ENCODE results near the gene APEH.

DNA sequence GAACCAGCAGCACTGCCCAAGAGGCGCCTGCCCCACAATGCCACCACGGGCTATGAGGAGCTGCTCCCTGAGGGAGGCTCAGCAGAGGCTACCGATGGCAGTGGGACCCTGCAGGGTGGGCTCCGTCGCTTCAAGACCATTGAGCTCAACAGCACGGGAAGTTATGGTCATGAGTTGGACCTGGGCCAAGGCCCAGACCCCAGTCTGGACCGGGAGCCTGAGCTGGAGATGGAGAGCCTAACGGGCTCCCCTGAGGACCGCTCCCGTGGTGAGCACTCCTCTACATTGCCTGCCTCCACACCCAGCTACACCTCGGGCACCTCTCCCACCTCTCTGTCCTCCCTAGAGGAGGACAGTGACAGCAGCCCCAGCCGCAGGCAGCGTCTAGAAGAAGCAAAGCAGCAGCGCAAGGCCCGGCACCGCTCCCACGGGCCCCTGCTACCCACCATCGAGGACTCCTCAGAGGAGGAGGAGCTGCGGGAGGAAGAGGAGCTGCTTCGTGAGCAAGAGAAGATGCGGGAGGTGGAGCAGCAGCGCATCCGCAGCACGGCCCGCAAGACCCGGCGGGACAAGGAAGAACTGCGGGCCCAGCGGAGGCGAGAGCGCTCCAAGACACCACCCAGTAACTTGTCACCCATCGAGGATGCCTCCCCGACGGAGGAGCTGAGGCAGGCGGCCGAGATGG, 21.8 kb upstream of the APEH start:
- no peak for TF ChIP-seq POLR2A (IDR thresholded peaks at IDR 0.05; ENCODE audit: borderline replicate concordance, extremely low read depth, insufficient read depth, insufficient read length)
- no peak for TF ChIP-seq EZH2 (IDR thresholded peaks at IDR 0.05)
- TF ChIP-seq, protein P1, sequence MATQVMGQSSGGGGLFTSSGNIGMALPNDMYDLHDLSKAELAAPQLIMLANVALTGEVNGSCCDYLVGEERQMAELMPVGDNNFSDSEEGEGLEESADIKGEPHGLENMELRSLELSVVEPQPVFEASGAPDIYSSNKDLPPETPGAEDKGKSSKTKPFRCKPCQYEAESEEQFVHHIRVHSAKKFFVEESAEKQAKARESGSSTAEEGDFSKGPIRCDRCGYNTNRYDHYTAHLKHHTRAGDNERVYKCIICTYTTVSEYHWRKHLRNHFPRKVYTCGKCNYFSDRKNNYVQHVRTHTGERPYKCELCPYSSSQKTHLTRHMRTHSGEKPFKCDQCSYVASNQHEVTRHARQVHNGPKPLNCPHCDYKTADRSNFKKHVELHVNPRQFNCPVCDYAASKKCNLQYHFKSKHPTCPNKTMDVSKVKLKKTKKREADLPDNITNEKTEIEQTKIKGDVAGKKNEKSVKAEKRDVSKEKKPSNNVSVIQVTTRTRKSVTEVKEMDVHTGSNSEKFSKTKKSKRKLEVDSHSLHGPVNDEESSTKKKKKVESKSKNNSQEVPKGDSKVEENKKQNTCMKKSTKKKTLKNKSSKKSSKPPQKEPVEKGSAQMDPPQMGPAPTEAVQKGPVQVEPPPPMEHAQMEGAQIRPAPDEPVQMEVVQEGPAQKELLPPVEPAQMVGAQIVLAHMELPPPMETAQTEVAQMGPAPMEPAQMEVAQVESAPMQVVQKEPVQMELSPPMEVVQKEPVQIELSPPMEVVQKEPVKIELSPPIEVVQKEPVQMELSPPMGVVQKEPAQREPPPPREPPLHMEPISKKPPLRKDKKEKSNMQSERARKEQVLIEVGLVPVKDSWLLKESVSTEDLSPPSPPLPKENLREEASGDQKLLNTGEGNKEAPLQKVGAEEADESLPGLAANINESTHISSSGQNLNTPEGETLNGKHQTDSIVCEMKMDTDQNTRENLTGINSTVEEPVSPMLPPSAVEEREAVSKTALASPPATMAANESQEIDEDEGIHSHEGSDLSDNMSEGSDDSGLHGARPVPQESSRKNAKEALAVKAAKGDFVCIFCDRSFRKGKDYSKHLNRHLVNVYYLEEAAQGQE (IDR thresholded peaks at IDR 0.05; ENCODE audit: low read depth), result no peak
- TF ChIP-seq, protein P2, sequence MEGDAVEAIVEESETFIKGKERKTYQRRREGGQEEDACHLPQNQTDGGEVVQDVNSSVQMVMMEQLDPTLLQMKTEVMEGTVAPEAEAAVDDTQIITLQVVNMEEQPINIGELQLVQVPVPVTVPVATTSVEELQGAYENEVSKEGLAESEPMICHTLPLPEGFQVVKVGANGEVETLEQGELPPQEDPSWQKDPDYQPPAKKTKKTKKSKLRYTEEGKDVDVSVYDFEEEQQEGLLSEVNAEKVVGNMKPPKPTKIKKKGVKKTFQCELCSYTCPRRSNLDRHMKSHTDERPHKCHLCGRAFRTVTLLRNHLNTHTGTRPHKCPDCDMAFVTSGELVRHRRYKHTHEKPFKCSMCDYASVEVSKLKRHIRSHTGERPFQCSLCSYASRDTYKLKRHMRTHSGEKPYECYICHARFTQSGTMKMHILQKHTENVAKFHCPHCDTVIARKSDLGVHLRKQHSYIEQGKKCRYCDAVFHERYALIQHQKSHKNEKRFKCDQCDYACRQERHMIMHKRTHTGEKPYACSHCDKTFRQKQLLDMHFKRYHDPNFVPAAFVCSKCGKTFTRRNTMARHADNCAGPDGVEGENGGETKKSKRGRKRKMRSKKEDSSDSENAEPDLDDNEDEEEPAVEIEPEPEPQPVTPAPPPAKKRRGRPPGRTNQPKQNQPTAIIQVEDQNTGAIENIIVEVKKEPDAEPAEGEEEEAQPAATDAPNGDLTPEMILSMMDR (IDR thresholded peaks at IDR 0.05 in 2 of 3, conservative IDR thresholded peaks at IDR 0.05 in 1 of 3; ENCODE audit: borderline replicate concordance in 1 of 3, insufficient read depth in 1 of 3, low read depth in 2 of 3, low read length in 2 of 3), result no peak
- TF ChIP-seq, protein P3, sequence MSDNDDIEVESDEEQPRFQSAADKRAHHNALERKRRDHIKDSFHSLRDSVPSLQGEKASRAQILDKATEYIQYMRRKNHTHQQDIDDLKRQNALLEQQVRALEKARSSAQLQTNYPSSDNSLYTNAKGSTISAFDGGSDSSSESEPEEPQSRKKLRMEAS (IDR thresholded peaks at IDR 0.05), result no peak
- no peak for TF ChIP-seq JUND (IDR thresholded peaks at IDR 0.05)
- no peak for TF ChIP-seq RAD21 (IDR thresholded peaks at IDR 0.05; ENCODE audit: low read depth)

Measured in HCT116 (cell line).